AG10803 (cell line): ENCODE measurements around the gene TBC1D22A.

Experiments used
- DNase-seq: peaks from one replicate; pipeline ENCODE4 v3.0.0; 2010; ENCODE audit warnings: low read depth
- H3K4me3 ChIP-seq: 2 replicates; pipeline ENCODE4 v1.5.1; 2011; ENCODE audit warnings: mild to moderate bottlenecking, low read length, control low read depth
- CTCF ChIP-seq: conservative IDR thresholded peaks from 2 replicates; pipeline ENCODE4 v1.5.1; 2011; ENCODE audit warnings: mild to moderate bottlenecking, low read length, control low read depth, inconsistent platforms

Gene TBC1D22A

DNA sequence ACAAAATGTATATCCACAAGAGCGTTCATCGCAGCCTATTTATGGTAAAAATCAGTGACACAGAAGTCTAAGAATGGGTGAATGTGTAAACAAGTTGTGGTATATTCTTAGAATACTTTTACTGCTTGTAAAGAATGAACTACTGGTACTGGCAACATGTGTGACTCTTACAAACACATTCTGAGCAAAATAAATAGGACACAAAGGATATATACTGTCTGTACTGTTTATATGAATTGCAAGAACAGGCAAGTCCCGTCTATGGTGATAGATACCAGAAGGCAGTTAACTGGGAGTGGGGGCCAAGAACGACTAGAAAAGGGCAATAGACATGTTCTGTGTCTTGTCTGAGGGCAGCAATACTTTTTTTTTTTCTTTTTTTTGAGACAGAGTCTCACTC, 112.6 kb downstream of the TBC1D22A start:
- no peak overlapping the region for H3K4me3 ChIP-seq
- TF ChIP-seq CTCF, result no peak
- no peak for DNase-seq

GRCh38 chr22:46876357-46876934, 114.0 kb downstream of the TBC1D22A start:
- no peak overlapping the region for H3K4me3 ChIP-seq
- TF ChIP-seq CTCF, result no peak
- DNase-seq, result no peak

DNA sequence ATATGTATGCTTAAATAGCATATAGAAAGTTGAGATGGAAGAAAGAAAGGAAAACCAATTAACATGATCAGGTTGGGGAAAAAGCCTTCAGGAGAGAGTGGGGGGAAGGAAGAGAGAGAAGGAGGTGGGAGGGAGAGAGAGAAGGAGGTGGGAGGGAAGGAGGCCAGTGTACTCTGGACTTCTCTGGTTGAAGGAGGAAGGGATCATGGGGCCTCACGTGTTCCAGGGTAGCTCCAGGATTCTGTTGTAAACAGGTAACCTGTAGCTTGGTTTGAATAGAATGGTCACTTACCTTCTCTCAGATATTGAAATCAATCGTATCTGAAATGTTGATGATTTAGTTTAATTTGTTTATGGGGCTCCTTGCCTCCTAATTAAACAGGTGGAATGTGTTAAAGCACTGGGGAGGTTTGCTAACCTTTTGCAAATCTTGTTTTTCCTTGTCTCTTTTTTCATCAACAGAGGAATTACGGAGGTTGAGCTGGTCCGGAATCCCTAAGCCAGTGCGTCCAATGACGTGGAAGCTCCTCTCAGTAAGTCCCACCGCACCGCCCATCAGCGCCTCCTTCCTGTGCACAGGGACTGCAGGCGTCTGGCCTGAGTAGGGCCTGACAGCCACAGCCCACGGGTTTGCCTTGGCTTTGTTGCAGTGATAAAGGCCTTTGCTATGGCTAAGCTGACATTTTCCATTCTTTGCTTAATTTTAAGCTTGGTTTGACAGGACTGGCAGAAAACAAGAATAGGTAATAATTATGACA, 115.9 kb downstream of the TBC1D22A start:
- no peak for TF ChIP-seq CTCF
- no peak overlapping the region for H3K4me3 ChIP-seq
- no peak for DNase-seq

- no peak for TF ChIP-seq CTCF
- H3K4me3 ChIP-seq, result no peak overlapping the region
- DNase-seq, result no peak
Observed at GRCh38 chr22:46879083-46879482, 116.6 kb downstream of the TBC1D22A start.

DNA sequence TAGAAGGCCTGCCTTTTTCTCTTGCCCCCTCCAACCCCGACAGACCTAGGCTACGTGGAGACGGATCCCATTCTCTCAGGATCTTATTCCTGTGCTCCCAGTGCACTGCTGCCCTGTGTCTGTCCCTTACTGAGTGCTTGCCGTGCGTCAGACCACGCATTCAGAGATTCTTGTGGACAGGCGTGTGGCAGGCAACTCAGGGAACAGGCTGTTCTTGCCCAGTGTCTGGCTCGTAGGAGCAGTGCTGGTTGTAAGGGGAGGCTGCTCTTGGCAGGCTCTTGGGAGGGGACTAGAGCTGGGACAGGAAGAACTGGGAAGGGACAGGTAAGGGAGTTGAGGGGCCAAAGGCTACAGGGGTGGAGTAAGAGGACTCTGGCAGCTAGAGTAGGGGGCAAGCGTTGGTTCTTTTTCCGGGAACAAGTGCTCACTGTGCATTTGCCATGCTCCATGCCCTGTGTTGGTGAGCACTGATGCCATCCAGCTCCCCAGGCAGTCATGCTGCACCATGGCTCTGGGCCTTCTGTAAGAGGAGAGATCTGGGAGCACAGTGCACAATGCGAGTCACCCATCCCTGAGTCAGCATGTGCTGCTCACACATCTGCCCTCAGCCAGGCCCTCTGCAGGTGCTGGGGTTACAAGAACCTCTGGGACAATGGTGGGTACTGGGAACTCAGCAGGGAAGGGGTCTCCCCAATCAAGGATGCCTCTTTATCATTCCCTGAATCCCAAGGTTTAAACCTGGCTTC, 119.1 kb downstream of the TBC1D22A start:
- peak; percentile 26 for DNase-seq
- no peak for TF ChIP-seq CTCF
- no peak overlapping the region for H3K4me3 ChIP-seq

DNA sequence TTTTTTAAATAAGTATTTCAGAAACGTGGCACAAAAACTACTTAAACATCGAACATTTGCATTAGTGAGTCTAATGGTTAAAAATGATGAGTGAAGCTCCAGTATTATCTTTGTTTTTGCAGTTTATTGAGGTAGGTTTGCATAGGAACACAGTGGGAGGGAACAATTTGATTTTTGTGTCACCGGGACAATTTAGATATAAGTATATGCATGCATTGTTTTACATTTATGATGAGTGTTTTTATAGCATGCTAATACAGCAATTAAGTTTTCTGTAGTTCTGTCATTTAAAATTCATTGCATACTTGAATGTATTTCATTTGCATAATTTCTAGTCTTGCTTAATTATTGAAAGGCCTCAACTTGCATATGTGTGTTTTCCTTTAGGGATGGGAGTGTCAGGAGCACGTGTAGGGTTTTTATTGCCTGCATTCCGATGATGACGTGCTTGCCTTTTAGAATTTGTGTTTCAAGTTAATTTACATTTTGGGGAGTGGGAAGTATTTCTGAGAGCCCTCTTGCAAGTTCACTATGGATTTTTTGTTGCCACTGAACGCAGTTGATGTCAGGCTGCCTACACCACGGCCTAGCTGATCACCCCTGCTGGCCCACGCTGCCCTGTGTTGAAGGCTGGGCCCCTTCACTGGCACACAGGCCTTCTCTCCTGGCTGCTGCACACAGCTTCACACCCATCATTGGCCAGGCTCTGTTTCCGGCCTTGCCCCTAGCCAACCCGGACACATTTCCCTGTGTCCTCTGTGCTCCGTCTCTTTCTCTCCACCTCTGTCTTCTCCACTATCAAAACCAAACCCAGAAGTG, 120.9 kb downstream of the TBC1D22A start:
- DNase-seq, result no peak
- H3K4me3 ChIP-seq, result no peak overlapping the region
- no peak for TF ChIP-seq CTCF
